Ovary (tissue), 9 donors: ENCODE results near the gene RNF166. TPM values are rescaled to one million over a fixed set of nuclear protein-coding genes. Genes with fewer than 3 reads are reported as not detected.

Experiments used
- DNase-seq, 5 donors: peaks; one replicate each; pipeline ENCODE4 v3.0.0-alpha.2; 2019 to 2020
- H3K27ac ChIP-seq, 2 donors: fragments of 200-600 bp; one replicate each; pipeline versions ENCODE4 v1.5.1 to v1.8.0; 2019 to 2022
- H3K27me3 ChIP-seq: fragments of 200-600 bp; one replicate; pipeline ENCODE4 v1.8.0; 2022
- H3K36me3 ChIP-seq: fragments of 200-600 bp; sonication (generic); one replicate; pipeline ENCODE4 v1.5.1; 2019
- H3K4me1 ChIP-seq: one replicate; pipeline ENCODE4 v1.8.1; 2013; ENCODE audit warnings: mild to moderate bottlenecking, moderate library complexity; ENCODE audit not compliant: insufficient read depth
- H3K4me3 ChIP-seq: fragments of 200-600 bp; sonication (generic); one replicate; pipeline ENCODE4 v1.5.1; 2017
- H3K9me3 ChIP-seq, 2 donors: fragments of 200-600 bp in 1 of 2; sonication (generic) in 1 of 2; one replicate each; pipeline versions ENCODE4 v1.5.1 to v1.8.1; 2013 to 2019; ENCODE audit warnings: mild to moderate bottlenecking in 1 of 2, moderate library complexity in 1 of 2
- EP300 ChIP-seq: sonication (generic); formaldehyde crosslinking; IDR thresholded peaks from one replicate; pipeline ENCODE4 v1.6.1; 2017; ENCODE audit warnings: antibody characterized with exemption
- POLR2A ChIP-seq: fragments of 450-650 bp; IDR thresholded peaks from one replicate; pipeline ENCODE4 v1.6.1; 2017; ENCODE audit warnings: antibody characterized with exemption, mild to moderate bottlenecking, moderate library complexity
- WGBS, 3 donors: extraction: QIAGEN DNeasy Blood & Tissue Kit in 1 of 3; methylation state at CpG; one replicate each; pipeline versions ENCODE4 v1.1.5 to v1.1.7; 2013 to 2017; 5-methylcytosine and 5-hydroxymethylcytosine counted together
- intact Hi-C, 4 donors: fragments of 100-400 bp; cut with DNase I; formaldehyde crosslinking; loops; one replicate each; pipeline versions ENCODE4 v1.11.0 to v1.15.1; 2022 to 2023
- polyA plus RNA-seq, 2 donors: library from polyadenylated mRNA; stranded (reverse); fragments of 200-250 nt in 1 of 2; fragments of 350-450 nt in 1 of 2; fragmentation: Illumina TruSeq in 1 of 2; extraction: RNeasy Lipid Tissue Mini Kit (QIAGEN cat#74804) in 1 of 2; gene quantifications; one replicate each; pipeline ENCODE4 v1.2.3, GENCODE V29; 2013 to 2014
- total RNA-seq, 7 donors: library from RNA; depleted of rRNA in 2 of 7; stranded (reverse); fragments of >200 nt in 2 of 7; fragmentation: NEBNext Ultra II Directional in 3 of 7; extraction: Animal tissue kit (Norgen Biotek cat#: 25700) in 3 of 7; gene quantifications; one replicate each; pipeline versions ENCODE4 v1.1.0 to v1.2.4, GENCODE V29; 2016 to 2023
- TF ChIP-seq, protein P1 (sequence below), 3 donors: fragments of 450-650 bp in 2 of 3; fragments of 200-600 bp in 1 of 3; IDR thresholded peaks; one replicate each; pipeline versions ENCODE4 v1.5.1 to v1.8.0; 2016 to 2022; ENCODE audit warnings: antibody characterized with exemption in 3 of 3, mild to moderate bottlenecking in 1 of 3
- donor health status: DM: no; HTN: no; CAD: no; lungs with moderate emphysema.
- donor health status: DM: no; HTN: no; CAD: no.
- donor health status: Bipolar disorder and iron deficiency.
- donor health status: DM: yes; HTN: yes; CAD: no.
- donor health status: DM: no; HTN: no; CAD: no.
- donor health status: DM: yes; HTN: yes; CAD: no.

RNF166 gene
- total and polyA plus RNA-seq, 9 donors = 4.7 to 26.5 (median 20.9) TPM

DNA sequence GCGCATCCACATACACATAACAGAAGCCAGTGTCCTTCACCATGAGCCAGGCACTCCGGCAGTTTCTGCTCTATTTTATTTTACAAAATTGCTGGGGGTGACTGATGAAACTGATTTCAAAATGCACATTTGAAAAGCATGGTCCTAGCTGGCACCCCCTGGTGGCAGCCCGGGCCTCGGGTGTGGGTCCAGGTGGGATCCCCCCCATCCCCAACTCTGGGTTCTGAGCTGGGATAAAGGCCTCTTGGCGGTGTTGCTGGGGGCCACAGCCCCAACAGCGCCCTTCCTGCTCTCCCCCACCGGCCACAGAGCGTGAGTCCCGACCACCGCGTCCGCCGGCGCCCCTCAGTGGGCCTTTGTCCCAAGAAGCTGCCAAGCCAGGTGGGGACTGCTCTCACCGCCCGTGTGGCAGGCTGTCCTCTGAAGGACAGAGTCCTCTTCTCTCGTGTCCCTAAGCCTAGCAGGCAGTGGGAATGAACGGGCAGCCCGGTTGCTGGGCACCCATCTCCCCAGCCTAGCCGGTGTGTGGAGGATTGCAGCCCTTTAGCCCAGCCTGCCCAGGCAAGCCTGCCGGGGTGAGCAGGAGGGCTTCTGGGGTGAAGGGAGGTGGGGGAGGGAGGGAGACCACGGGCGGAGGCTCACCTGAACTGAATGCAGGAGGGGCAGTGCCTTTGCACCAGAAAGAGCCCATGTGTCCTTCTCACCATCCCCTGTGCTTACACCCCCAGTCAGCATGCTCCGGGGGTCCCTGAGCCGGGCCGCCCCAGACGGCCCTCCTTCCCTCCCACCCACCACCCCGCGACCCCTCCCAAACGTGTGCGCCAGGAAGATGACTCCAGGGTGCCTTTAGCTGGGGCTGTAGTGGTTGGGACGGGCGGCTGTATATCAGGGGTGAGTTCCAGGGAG, 20.8 kb downstream of the RNF166 start:
- no peak overlapping the region for H3K4me3 ChIP-seq
- no peaks in the 10 kb centered on the region for H3K36me3 ChIP-seq
- peaks cover 2% of the 10 kb centered on the region for H3K4me1 ChIP-seq
- no peaks in the 10 kb centered on the region for H3K9me3 ChIP-seq
- DNase-seq = peak in 1 of 5 donors; percentile 28
- WGBS, 3 donors = 3 to 5% (median 4%) methylated on average over 28 to 33 of the region's 33 CpGs
- intact Hi-C loops = no loop called here
- TF ChIP-seq EP300 = no peak
- TF ChIP-seq POLR2A = no peak
- TF ChIP-seq, protein P1, sequence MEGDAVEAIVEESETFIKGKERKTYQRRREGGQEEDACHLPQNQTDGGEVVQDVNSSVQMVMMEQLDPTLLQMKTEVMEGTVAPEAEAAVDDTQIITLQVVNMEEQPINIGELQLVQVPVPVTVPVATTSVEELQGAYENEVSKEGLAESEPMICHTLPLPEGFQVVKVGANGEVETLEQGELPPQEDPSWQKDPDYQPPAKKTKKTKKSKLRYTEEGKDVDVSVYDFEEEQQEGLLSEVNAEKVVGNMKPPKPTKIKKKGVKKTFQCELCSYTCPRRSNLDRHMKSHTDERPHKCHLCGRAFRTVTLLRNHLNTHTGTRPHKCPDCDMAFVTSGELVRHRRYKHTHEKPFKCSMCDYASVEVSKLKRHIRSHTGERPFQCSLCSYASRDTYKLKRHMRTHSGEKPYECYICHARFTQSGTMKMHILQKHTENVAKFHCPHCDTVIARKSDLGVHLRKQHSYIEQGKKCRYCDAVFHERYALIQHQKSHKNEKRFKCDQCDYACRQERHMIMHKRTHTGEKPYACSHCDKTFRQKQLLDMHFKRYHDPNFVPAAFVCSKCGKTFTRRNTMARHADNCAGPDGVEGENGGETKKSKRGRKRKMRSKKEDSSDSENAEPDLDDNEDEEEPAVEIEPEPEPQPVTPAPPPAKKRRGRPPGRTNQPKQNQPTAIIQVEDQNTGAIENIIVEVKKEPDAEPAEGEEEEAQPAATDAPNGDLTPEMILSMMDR (IDR thresholded peaks at IDR 0.05) = no peak
- H3K27ac ChIP-seq = no peak overlapping the region
- H3K27me3 ChIP-seq = peaks cover 3% of the 10 kb centered on the region

DNA sequence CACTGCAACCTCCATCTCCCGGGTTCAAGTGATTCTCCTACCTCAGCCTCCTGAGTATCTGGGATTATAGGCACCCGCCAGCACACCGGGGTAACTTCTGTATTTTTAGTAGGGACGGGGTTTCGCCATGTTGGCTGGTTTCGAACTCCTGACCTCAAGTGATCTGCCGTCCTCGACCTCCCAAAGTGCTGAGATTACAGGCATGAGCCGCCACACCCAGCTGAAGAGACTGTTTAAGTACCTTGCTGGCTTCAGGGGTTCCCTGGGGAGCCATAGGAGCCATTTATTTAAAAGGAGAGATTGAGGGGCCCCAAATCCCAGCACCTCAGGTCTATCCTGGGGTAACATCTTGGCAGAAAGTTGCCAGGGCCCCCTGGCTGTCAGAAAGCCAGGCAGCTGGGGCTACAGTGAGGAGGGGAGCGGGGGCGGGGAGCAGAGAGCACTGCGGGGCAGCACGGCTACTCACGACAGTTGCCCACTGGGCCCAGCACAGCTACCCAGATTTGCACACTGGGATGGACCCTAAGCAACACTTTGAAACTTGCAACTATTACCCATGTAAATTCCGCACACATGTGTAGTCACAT, 21.5 kb downstream of the RNF166 start:
- Histone ChIP-seq H3K27ac (no peak overlapping the region), H3K36me3 (no peaks in the 10 kb centered on the region), H3K4me1 (peaks cover 2% of the 10 kb centered on the region), H3K9me3 (no peaks in the 10 kb centered on the region), H3K27me3 (peaks cover 3% of the 10 kb centered on the region), H3K4me3 (no peak overlapping the region)
- WGBS, 3 donors = 56 to 62% (median 60%) methylated on average over 15 of the region's 15 CpGs
- TF ChIP-seq POLR2A (no peak), EP300 (no peak)
- TF ChIP-seq, protein P1 (IDR thresholded peaks at IDR 0.05) = no peak
- intact Hi-C loops = no loop called here
- peak in 1 of 5 donors; percentile 26 for DNase-seq

DNA sequence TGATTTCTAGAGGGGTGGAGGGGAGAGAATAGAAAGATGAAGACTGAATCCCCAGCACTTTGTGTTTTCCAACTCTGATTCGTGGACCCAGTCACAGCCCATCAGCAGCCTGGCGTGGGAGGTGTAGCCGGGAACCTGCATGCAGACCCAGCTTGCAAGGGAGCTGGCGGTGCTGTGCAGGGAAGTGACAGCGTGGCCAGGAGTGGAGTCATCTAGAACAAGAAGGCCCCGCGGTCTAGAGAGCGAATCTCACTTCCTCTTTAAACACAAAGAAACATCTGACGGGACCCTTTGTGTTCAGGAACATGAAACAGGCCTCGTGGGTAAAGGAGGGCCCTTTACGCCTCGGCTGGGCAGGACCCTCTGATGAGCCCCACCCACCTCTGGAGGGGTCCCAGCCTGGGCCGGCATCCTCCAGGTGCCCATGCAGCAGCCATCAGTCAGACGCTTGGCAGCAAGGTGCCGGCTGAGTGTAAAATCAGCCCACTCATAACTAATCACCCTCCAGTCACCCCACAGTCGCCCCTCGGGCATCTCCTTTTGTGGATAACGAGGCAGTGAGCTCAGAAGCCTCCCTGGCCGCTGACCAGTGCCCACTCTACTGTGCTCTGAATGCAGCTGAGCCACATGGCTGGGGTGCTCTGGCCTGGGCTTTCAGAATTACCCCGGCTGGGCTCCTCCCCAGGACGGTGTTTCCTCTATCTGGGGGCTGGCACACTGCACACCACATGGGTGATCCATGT, 24.3 kb downstream of the RNF166 start:
- Histone ChIP-seq H3K9me3 (no peaks in the 10 kb centered on the region), H3K27me3 (peaks cover 3% of the 10 kb centered on the region), H3K4me1 (peaks cover 2% of the 10 kb centered on the region), H3K27ac (no peak overlapping the region), H3K36me3 (no peaks in the 10 kb centered on the region), H3K4me3 (no peak overlapping the region)
- 10 to 22% (median 15%) methylated on average over 21 of the region's 21 CpGs for WGBS, 3 donors
- no peak for DNase-seq
- intact Hi-C loops = no loop called here
- TF ChIP-seq EP300 = no peak
- no peak for TF ChIP-seq POLR2A
- TF ChIP-seq, protein P1 (IDR thresholded peaks at IDR 0.05) = no peak

DNA sequence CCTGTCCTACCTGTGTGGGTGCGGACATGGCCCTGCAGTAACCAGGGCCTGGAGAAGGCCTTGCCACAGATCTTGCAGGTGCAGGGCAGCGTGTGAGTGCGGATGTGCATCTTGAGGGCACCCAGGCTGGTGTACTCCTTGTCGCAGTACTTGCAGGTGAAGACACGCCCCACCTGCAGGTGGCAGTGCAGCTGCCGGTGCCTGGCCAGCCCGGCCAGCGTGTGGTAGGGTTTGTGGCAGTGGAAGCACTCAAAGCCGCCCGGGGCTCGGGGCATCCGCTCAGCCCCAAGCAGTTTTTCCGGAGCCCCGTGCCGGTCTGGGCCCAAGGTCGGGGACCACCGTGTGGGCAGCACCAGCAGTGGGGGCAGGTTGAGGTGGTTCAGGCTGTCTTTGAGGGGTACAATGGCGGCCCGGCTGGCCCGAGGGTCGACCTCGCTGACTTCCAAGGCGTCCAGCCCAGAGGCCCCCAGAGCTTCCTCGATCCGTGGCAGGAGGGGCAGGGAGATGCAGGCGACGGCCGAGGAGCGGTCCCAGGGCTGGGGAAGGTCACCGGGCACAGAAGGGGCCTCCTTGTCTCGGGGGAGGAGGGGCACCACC, 25.0 kb downstream of the RNF166 start:
- Histone ChIP-seq H3K4me1 (no peaks in the 10 kb centered on the region), H3K27me3 (peaks cover 3% of the 10 kb centered on the region), H3K9me3 (no peaks in the 10 kb centered on the region), H3K36me3 (no peaks in the 10 kb centered on the region), H3K4me3 (no peak overlapping the region), H3K27ac (no peak overlapping the region)
- TF ChIP-seq EP300 = no peak
- TF ChIP-seq, protein P1 (IDR thresholded peaks at IDR 0.05) = no peak
- no peak for TF ChIP-seq POLR2A
- intact Hi-C loops = no loop called here
- WGBS, 3 donors = 24 to 41% (median 25%) methylated on average over 27 to 31 of the region's 31 CpGs
- no peak for DNase-seq
